Tongue (tissue), 2 donors: ENCODE data around the gene SH2D1A. TPM values are rescaled to one million over a fixed set of nuclear protein-coding genes. Genes with fewer than 3 reads are reported as not detected.
"Not testable (repeated sequence)": the region's sequence is repeated elsewhere in the genome, so short reads cannot be mapped to it uniquely, and the experiment has no call there.

ENCODE experiments used
- DNase-seq: peaks from one replicate; pipeline ENCODE4 v3.0.0-alpha.2; 2015
- total RNA-seq: library from RNA; depleted of rRNA; stranded (reverse); fragments of >200 nt; gene quantifications from one replicate; pipeline ENCODE4 v1.2.3, GENCODE V29; 2014

Gene SH2D1A
- total RNA-seq, 1 donor from 2014 or later = 0.41 TPM

DNA sequence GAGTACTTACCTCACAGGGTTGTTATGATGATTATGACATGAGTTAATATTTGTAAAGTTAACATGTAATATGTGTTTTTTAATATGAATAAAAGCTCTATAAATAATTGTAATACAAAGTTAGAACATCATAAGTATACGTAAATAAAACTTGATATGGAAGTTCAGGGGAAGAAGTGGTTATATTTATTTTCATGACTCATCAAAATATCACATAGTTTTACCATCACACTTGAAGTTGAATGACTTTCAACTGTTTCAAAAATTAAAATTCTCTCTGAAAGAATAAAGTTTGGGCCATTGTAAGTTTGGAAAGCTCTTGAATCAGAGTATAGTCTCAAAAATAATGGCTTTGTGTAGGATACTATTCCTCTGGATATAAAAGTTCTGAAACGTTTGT lies 8.3 kb downstream of the SH2D1A start:
- no peak for DNase-seq

DNA sequence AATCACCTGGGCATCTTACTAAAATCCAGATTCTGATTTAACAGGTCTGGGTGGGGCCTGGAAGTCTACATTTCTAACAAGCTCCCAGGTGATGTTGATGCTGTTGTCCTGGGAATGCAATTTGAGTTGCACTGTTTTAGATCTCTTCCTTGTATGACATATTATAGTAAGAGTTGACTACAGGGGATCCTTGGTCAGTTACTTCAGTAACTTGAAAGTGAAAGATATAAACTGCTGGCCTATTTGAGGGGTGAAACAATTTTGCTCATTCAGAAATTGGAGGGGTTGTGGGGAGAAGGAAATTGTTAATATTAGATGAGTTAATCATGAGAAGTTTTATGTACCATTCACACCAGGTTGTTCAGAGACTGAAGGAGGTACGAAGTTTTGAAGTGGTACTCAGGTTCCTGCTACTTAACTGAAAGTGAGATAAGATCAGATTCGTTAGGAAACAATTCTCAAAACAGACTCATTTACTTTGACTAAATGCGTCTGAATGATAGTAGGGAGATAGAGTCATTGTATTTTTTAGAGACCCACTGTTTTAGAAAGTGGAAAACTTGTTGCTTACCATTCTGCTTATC lies 12.5 kb downstream of the SH2D1A start:
- no peak for DNase-seq

DNA sequence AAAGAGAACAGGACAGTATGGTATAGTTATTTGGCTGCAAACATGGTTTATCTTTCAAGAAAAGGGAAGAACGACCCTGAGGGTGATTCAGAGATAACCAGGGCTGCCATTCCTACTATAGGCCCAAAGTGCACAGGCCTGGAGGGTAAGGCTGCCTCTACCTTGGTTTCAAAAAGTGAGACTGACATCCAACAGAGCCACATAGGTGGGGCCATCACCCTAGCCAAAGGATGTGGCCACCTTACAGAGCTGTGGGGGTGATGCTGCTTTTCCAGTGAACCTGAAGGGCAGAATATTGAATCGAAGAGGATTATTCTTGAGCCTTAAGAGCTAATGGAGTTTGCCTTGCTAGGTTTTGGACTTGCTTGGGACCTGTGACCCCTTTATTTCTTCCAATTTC lies 15.7 kb downstream of the SH2D1A start:
- DNase-seq = no peak

DNA sequence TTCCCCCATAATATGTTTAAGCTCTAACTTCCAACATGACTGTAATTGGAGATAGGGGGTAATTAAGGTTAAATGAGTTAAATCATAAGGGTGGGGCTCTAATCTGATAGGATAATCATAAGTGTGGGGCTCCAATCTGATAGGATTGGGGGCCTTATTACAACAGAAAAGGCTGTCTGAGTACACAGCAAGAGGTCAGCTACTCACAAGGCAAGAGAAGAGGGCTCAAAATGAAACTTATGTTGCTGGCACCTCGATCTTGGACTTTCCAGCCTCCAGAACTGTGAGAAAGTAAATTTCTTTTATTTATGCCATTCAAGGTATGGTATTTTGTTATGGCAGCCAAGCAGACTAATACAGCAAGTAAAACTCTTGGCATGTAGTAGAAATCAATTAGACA lies 16.4 kb downstream of the SH2D1A start:
- no peak for DNase-seq

DNA sequence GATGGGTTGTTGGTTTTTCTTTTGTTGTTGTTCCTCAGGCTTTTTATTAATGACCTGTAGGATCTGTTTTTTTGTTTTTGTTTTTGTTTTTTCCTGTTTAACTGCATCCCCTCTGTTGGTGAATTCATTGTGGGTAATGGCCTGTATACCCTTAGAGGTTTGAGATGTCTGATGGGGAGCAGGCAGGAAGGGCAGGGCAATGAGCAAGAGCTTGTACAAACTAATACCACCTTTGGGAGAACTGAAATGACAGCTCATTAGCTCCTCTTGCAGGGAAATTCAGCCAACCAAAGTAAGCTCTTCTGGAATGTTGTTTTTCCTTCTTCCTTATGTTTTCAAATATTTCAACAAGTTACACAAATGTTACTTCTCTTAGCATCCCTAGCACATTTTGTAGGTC lies 23.4 kb downstream of the SH2D1A start:
- no peak for DNase-seq

DNA sequence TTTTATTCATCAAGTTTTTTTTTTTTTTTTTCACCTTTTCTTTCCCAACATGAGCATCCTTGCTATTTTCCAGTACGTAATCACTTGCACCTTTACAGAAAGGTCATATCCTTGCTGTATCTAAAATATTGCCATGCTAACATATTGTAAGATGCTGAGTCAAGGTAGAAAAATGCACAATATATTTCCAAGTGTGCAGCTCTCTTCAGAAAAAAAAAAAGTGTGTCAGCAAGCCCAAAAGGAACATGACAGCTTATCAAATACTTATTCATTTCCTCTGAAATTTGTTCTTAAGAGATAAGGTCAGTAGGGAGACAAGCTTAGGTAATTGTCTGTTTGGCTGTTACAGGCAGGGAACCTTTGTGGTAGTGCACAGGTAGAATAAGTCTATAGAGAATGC lies 27.0 kb downstream of the SH2D1A start:
- DNase-seq = no peak

DNA sequence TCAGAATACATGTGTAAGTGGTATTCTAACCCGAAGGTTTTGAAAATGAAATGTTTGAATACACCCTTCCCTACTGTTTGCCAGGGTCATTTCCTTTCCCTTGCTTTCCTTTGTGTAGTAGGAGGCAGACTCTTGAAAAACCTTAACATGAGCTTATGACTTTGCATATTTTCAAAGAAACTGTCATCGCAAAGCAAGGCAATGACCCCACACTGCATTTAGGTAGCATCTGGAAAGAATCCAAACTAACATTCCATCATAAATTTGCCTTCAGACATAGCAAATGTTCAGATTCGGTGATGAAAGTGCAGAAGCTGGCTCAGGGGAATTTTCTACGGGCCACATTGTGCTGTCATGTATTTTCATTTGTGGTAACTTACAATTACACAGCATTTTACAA lies 32.3 kb downstream of the SH2D1A start:
- no peak for DNase-seq

DNA sequence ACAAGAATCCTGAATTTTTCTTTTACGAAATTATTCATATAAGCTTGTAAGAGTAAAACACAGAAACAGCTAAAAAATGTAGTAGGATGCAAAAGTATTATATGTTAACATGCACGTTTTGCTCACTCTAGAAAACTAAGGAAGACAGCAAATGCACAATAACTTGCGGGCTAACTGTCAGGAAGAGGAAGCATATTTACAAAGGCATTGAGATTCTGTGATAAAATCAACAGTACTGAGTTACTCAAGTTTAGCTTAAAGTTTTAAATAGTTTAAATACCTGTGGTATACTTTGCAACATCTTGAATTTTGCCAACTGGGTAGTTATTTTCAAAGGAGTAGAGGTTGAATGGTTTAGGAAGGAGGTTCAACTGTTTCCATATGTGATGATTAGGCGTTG lies 37.0 kb downstream of the SH2D1A start:
- no peak for DNase-seq

DNA sequence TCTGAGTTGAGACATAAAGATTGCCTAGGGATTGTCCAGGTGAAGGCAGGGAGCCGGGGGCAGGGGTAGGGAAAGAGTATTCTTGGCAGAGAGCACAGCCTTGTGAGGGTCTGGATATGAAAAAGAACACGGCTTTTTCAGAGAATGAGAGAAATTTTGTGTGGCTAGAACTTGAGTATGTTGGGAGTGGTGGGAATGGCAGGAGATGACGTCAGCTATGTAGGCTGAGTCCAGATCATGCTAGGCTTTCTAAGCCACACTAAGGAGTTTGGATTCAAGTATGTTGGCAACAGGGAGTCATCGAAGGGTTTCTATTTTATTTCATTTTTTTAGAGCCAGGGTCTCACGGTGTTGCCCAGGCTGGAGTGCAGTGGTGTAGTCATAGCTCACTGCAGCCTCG lies 40.0 kb downstream of the SH2D1A start:
- DNase-seq = no peak

DNA sequence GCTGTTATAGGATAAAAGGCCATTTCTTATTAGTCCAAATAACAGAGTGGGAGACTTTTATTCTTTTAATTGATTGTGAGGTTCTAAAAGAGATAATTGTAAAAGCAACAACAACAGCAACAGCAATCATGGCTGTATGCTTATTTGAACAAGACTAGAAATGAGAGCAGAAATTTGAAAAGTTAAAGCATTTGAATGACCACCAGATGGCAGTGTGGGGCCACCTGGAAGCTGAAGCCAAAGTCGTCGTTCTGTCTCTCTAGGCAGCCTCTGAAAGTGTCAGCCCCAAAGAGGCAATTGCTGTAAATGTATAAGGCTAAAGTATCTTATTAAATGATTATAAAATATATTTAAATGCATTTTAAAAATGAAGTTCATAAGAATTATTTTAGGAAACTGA lies 42.2 kb downstream of the SH2D1A start:
- peak; percentile 77 for DNase-seq

DNA sequence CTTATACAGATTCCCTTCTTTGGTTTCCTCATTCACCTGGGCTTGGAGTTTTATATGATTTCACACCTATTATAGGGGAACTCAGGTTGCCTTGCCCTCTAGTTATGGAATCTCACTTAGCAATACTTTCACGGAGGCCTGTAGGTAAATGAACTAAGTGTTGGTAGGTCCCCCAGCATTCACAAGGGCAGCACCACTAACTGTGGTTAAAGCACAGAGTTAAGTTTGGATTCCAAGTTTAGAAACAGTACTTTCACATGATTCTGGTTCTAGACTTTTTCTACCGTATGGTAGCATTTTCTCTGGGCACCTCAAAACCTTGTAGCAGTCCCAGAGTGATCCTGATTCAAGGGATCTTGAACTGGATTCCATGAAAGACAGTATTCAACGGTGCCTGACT lies 46.4 kb downstream of the SH2D1A start:
- no peak for DNase-seq

DNA sequence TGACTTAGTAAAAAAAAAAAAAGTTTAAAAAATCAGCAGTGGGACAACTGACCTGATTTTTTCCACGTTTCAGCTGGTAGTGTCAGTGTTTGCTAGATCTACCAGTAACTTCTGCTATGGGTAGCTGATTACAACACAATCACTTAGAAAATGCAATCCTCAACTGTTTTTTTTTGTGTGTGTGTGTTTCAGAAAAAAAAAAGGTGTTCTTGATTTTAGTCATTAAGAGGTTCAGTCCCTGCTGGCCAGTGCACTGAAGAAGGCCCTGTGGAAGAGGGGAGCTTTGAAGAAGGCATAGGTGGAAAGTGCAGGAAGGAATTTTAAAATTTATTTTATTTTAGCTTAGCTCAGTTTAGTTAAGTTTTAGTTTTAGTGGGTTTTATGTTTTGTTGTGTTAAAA lies 46.9 kb downstream of the SH2D1A start:
- DNase-seq = no peak

DNA sequence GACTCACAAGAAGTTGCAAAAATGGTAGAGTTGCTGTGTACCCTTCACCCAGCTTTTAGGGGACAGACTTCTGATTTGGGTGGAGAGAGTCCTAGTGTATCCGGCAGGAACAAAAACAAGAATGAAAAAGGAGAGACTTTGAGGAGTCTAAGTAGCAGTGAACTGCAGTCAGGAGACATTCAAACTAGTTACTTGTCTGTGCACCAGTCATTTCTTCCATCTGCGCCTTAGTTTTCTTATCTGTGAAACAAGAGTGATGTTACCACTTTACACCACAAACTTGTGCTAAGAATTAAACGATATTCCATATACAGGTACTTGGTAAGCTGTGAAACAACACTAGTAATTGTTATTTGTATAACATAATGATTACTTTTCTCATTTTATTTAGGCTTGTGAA lies 47.3 kb downstream of the SH2D1A start:
- no peak for DNase-seq

DNA sequence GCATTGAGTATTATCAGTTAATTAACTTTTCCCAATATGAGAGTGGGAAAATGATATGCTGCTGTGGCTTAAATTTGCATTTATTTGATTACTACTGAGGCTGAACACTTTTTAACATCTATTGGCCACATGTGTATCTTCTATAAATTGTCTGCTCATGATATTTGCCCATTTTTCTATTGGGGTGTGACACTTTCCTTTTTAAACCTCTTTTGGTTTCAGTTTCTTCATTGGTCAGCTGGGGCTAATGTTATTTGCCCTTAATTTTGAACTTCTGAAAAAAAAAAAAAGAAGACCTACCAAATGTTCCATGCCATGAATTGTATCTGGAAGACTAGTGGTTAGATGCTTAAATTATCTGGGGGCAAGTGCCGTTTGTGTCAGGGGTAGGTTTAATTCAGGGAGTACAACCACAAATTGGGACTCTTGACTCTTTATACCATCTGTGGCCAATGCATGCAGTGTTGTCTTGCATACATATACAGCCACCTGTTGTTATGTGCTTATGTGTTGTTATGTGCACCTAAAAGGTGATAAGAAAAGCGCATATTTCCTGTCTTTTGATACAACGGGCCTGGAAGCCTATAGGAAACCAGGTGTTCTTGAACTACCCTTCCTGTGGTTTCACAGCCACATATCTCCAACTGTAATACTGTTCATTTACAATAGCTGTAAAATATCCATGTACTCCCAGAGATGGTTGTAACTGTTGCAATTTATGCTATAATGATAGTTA lies 49.0 kb downstream of the SH2D1A start:
- no peak for DNase-seq

DNA sequence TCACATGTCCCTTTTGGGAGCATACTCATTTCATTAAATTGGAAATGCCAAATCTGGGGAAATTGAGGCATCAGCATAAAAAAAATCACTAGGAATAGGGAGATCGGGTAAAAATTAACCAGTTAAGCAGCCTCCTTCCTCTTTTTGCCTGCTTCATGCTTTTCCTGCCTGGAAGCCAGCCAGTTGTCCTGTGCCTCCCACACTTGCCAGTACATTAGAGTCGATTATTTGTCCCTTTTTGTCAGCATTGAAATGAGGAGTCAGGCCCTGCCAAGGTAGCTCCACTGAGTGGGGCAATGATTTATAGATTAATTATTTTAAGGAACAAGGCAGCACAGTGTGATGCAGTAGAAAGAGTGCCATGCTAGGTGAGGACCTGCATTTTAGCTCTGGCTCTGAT lies 55.3 kb downstream of the SH2D1A start:
- DNase-seq = no peak

DNA sequence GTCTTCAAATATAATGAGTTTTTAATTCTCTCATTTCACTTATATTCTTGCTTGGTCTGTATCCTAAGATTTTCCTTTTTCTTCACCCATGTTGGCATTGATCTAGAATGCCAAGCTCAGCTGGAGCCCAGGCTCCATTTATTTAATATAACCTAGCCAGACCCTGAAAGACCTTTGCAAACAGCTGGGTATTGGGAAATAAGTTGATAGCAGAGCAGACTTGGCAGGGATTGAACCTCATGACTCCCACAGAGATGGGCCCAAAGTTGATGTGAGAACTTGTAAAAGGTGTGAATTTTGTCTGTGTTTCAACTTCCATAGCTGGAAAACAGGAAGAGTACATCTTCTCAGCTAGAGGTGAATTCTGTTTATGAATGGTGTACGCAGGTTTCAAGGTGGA lies 59.5 kb downstream of the SH2D1A start:
- no peak for DNase-seq

DNA sequence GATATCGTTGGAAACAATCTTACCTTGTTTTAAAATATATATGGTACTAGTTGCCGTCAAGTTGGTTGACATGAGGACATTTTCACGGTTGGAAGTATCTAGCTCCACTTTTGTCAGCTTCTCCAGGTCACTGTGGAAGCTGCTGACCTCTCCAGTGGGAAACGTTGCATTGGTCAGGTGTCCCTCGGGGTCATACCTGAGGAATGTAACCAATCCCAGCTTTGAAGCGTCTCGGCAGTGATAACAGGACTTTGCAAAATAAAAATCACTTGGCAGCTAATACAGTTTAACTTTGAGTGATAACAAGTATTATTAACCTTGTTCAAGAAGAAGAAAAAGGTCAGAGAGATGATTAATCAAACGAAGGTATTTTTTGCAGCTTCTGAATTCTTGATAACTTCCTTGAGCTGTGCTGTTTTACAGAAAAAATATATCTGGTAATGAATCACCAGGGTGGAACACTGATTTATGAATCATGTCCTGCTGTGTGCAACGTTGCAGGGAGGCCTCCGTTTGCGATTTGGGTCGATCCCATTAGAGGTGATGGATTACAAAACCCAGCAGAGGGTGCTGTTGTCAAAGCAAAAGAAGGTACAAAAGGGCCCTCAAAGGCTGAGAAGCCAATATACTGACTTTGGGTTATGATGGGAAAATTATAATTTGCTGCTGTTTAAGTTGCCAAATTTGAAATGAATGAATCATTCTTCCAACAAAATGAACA lies 60.1 kb downstream of the SH2D1A start:
- DNase-seq = peak; percentile 84

DNA sequence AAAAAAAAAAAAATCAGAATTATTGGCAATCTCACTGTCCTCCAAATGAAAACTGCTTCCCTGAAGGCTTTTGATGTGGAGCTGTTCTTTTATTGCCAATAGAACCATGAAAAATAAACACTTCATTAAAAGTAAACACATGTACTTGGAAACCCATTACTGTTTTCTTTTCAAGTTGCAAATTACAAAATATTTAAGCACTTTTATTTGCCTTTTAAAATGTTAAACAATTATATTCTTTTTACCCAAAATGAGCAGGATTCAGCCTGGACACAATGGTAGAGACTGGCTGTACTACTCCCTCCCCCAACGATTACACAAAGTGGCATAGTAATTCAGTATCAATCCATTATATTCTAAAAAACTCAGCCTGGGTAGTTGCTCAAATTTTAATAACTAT lies 60.9 kb downstream of the SH2D1A start:
- DNase-seq = peak; percentile 2

DNA sequence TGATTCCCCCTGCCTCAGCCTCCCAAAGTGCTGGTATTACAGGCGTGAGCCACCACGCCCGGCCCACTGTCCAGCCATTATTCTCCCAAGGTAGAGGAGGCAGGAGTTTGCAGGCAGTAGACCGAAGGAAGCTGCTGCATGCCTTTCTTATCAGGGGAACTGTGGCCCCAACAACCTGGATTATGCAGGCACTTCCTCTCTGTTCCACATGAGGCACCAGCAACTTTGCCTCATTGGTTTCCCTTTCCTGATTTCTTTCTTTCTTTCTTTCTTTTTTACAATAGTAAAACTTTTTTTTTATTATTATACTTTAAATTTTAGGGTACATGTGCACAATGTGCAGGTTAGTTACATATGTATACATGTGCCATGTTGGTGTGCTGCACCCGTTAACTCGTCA lies 62.0 kb downstream of the SH2D1A start:
- DNase-seq = not testable (repeated sequence)

DNA sequence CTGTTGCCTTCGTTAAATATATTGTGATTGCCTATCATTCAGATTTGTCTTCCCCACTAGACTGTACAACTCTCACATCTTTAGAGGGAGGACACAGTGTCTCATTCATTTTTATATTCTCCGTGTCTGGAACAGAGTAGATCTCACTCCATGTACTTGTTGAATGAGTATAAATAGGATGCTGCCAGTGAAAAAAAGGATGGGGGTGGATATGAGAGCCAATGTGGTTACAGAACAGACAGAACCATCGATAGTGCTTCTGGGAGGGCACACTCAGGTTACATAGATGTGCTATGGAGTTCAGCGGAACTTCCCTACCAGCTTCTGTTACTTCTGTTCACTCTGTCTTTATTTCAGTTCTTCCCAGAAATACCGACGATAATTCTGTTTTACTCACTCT lies 66.9 kb downstream of the SH2D1A start:
- no peak for DNase-seq

DNA sequence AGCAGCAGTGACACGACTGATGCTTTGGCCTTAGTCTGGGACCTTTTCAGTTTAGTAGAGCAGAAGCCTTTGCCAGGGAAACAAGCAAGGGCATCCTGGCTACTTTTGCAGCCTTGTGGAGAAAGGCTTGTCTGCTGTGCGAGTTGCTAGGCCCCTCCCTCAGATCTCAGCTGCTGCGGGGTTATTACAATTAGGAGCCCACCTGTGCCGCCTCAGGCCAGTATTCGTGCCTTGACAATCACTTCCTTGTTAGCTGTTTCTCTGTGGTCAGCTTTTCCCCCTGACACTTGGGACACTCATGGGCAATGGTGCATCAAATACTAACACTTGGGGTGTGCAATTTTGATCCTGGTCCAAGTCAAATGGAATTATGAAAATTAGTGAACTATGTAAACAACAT lies 67.9 kb downstream of the SH2D1A start:
- no peak for DNase-seq

DNA sequence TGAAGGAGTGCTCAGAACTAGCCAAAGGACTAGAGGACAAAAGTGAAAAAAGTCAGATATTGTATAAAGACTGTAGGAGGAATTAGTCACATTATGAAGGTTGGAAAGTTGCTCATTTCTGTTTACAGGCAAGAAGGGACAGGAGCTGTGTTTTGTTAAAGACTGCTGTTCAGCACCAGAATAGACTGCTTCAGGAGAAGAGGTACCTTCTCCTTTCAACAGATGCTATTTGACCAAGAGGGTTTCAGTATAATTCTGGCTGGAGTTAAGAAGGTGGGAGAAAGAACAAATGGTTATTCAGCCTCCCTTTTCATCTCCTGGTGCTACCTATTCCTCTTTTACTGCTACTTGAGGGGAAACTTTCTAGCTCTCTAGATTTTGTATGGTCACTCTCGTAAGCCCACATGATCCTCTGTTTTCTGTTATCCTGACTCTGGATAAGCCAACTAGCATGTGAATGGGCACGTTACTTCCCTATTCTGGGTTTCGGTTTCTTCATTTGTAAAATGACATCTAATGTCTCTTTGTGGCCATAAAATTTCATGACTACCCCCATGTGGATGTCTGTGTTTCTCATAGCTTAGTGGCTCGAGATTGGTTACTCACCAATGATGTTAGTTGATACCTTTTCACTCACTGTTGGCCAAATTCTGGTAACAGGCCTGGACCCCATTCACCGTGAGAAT lies 68.9 kb downstream of the SH2D1A start:
- no peak for DNase-seq
